ENCODE measurements around the gene SERPINI1.

SERPINI1 gene

DNA sequence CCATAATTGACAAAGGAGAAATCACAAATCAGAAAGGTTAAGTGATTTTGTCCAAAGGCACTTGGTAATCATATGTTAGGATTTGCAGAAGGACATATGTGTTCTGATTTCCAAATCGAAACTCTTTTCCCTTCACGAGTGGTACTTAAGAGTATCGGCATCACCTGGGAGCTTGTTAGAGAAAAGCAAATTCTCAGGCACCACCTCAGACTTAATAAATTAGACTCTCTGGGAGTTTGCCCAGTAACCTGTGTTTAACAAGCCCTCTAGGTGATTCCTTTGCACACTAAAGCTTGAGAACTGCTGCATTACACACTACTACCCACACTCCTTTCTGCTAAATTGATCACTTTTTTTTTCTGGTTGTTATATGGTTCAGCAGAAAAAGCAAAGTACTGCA, 116.2 kb downstream of the SERPINI1 start:
- no peaks in the 10 kb centered on the region for H3K9me3 Mint-ChIP-seq
- no peaks in the 10 kb centered on the region for H3K36me3 Mint-ChIP-seq (ENCODE audit: insufficient read depth)
- H3K27ac Mint-ChIP-seq: no peak overlapping the region
- no peak for DNase-seq
- H3K4me1 Mint-ChIP-seq (ENCODE audit: low read depth in 2 of 2): no peaks in the 10 kb centered on the region
- ATAC-seq (replicated peaks): no peak
- H3K27me3 Mint-ChIP-seq: peaks cover 5 to 6% of the 10 kb centered on the region in 2 donors
- no peak overlapping the region for H3K4me3 Mint-ChIP-seq

DNA sequence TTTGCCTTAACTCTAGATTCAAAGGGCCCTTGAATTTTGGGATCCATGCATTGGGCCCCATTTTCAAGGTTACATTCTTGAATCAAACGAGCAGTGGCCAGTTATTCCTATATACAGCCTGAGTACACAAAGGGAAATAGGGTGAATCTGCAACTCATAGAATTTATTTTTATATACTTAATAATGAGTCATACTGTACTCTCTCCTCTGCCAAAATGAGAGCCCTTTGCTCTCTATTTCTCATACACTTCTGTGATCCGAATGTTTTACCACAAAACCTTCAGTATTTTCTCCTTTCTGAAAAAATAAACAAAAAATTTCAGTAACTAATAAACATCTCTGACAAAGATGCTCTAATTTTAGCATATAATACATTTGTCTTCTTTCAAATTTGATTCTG, 116.7 kb downstream of the SERPINI1 start:
- no peak for DNase-seq
- H3K9me3 Mint-ChIP-seq: no peaks in the 10 kb centered on the region
- no peaks in the 10 kb centered on the region for H3K36me3 Mint-ChIP-seq (ENCODE audit: insufficient read depth)
- ATAC-seq (replicated peaks): no peak
- no peaks in the 10 kb centered on the region for H3K4me1 Mint-ChIP-seq (ENCODE audit: low read depth in 2 of 2)
- no peak overlapping the region for H3K4me3 Mint-ChIP-seq
- peaks cover 5 to 6% of the 10 kb centered on the region in 2 donors for H3K27me3 Mint-ChIP-seq
- H3K27ac Mint-ChIP-seq: no peak overlapping the region

DNA sequence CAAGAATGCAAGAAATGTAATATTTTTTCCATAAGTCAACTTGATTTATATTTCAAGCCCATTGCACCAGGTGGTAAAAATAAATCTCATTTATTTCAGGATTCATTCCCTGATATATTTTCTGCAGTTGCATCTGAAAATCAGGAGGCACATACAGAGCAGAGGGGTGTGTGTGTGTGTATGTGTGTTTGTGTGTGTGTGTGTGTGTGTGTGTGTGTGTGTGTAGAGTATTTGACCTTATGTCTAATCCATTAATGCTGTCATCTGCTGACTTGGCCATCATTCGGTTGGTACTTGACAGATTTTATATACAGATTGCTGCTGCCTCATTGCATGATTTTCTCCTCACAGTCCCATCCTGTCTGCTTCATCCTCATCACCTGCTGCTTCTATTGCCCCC, 118.5 kb downstream of the SERPINI1 start:
- Mint-ChIP-seq H3K27me3 (peaks cover 5 to 6% of the 10 kb centered on the region in 2 donors), H3K9me3 (no peaks in the 10 kb centered on the region), H3K27ac (no peak overlapping the region), H3K36me3 (ENCODE audit: insufficient read depth) (no peaks in the 10 kb centered on the region), H3K4me3 (no peak overlapping the region), H3K4me1 (ENCODE audit: low read depth in 2 of 2) (no peaks in the 10 kb centered on the region)
- DNase-seq (no peak), ATAC-seq (replicated peaks) (no peak)

DNA sequence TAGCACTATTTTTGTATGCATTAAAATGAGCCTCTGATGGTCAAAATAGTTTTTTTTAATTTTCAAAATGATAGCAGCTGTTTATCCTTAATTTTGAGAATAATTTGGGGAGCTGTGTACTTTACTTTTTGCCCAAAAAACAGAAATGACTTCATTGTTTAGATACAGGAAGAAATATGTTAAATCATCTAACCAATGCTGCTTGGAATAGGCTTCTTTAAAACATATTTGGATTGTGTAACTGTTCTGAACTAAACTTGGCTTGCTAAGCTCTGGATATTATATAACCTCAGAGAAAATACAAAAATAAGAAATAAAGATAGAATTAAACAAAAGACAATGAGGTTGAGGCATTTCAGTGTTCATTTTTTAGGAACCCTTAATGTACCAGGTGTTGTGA, 119.3 kb downstream of the SERPINI1 start:
- ATAC-seq (replicated peaks) (no peak), DNase-seq (no peak)
- peaks cover 4 to 5% of the 10 kb centered on the region in 2 donors for H3K27me3 Mint-ChIP-seq
- no peaks in the 10 kb centered on the region for H3K4me1 Mint-ChIP-seq (ENCODE audit: low read depth in 2 of 2)
- H3K36me3 Mint-ChIP-seq (ENCODE audit: insufficient read depth): no peaks in the 10 kb centered on the region
- no peaks in the 10 kb centered on the region for H3K9me3 Mint-ChIP-seq
- no peak overlapping the region for H3K27ac Mint-ChIP-seq
- no peak overlapping the region for H3K4me3 Mint-ChIP-seq

DNA sequence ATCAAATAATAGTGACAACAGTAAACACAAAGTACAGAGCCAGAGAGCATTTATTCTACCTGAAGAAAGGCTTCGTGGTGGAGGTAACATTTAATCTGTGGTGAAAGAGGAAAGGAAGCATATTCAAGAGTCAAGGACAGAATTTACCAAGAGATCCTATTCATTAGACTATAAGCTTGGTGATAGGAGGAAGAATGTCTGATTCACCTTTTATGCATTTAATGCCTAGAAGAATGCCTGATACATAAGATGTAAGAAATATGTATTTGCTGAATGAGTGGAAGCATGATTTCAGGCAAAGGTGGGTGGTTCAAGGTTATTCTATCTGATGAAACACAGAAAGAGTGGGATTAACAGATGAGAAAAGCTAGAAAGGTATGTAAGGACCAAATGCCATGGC, 119.8 kb downstream of the SERPINI1 start:
- DNase-seq: no peak
- H3K4me3 Mint-ChIP-seq: no peak overlapping the region
- no peak for ATAC-seq (replicated peaks)
- H3K27ac Mint-ChIP-seq: no peak overlapping the region
- no peaks in the 10 kb centered on the region for H3K9me3 Mint-ChIP-seq
- no peaks in the 10 kb centered on the region for H3K4me1 Mint-ChIP-seq (ENCODE audit: low read depth in 2 of 2)
- no peaks in the 10 kb centered on the region for H3K36me3 Mint-ChIP-seq (ENCODE audit: insufficient read depth)
- peaks cover 0 to 5% of the 10 kb centered on the region in 2 donors for H3K27me3 Mint-ChIP-seq

DNA sequence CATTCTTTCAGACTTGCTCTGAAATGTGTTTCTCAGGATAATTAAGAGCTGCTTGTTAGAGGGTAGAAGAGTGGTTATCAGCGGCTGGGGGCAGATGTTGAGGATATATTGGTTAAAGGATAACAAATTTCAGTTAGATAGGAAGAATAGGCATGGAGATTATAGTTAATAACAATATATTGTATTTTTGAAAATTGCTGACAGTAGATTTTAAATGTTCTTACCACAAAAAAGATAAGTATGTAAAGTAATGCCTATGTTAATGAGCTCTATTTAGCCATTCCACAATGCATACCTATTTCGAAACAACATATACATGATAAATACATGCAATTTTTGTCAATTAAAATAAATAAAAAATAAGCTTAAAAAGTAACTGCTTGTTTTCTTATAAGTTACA, 123.3 kb downstream of the SERPINI1 start:
- no peak for ATAC-seq (replicated peaks)
- Mint-ChIP-seq H3K4me1 (ENCODE audit: low read depth in 2 of 2) (no peaks in the 10 kb centered on the region), H3K27me3 (peaks cover 0 to 5% of the 10 kb centered on the region in 2 donors), H3K4me3 (no peak overlapping the region), H3K9me3 (no peaks in the 10 kb centered on the region), H3K27ac (no peak overlapping the region), H3K36me3 (ENCODE audit: insufficient read depth) (no peaks in the 10 kb centered on the region)
- no peak for DNase-seq

DNA sequence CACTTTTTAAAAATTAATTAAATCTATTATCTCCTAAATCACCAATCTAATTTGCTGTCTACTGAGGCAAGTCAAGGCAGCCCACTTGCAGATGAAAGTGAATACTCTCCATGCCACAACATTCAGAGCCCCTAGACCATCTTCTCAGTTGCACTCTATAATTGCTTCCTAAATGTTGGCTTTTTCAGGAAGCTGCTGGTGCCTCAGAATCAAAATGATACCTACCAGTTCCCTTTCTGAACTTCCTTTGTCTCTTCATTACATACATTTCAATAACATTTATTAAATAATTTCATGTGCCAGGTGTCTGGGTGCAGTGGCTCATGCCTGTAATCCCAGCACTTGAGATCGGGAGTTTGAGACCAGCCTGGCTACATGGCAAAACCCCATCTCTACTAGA, 124.1 kb downstream of the SERPINI1 start:
- H3K36me3 Mint-ChIP-seq (ENCODE audit: insufficient read depth): no peaks in the 10 kb centered on the region
- H3K4me3 Mint-ChIP-seq: no peak overlapping the region
- peaks cover 0 to 5% of the 10 kb centered on the region in 2 donors for H3K27me3 Mint-ChIP-seq
- no peaks in the 10 kb centered on the region for H3K4me1 Mint-ChIP-seq (ENCODE audit: low read depth in 2 of 2)
- DNase-seq (no peak), ATAC-seq (replicated peaks) (no peak)
- no peaks in the 10 kb centered on the region for H3K9me3 Mint-ChIP-seq
- H3K27ac Mint-ChIP-seq: no peak overlapping the region

DNA sequence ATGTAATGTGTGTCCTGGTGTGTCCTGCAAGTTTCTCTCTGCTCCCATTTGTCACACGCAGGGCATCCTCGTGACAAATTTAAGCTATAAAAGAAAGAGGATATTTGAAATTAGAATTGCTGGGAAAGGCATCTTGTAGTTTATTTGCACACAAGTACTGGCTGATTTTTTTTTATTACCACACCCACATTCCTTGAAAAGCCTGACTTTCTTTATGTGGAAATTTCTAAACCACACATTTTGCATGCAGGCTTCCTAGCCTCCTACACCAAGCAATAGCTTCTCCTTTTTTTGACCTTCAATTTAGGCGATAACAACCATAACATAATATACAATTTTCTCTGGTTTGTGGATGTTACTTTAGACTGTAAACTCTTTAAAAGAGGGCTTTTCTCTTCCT, 126.1 kb downstream of the SERPINI1 start:
- Mint-ChIP-seq H3K4me1 (ENCODE audit: low read depth in 2 of 2) (no peaks in the 10 kb centered on the region), H3K36me3 (ENCODE audit: insufficient read depth) (no peaks in the 10 kb centered on the region), H3K9me3 (no peaks in the 10 kb centered on the region), H3K27me3 (no peaks in the 10 kb centered on the region), H3K27ac (no peak overlapping the region), H3K4me3 (no peak overlapping the region)
- ATAC-seq (replicated peaks) (no peak), DNase-seq (no peak)

DNA sequence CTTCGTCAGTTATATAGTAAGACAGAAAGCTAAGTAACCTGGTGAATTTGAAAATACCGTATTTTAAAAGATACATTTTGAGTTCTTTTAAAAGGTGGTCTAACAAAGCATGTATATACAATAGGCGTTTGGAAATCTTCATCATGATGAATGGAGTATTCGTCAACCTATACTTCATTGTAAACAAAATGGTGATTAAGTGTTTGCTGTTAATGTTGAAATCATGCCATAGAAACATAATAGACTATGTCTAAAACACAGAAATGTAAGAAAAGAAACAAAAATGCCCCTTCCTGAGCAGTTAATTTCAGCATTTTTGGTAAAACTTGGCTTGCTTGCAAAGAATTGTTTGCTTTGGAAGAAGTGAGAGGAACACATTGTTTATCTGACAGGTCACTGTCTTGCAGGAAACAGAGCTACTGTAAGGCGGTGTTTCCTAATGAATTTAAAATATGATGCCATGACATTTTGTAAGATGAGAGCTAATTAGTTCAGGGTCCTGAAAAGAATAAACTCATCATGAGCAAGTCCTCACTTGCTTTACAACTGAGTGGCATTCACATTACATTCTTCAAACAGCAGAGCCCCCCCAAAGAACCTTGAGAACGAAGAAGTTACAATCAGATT, 126.7 kb downstream of the SERPINI1 start:
- Mint-ChIP-seq H3K27me3 (no peaks in the 10 kb centered on the region), H3K36me3 (ENCODE audit: insufficient read depth) (no peaks in the 10 kb centered on the region), H3K9me3 (no peaks in the 10 kb centered on the region), H3K27ac (no peak overlapping the region), H3K4me3 (no peak overlapping the region), H3K4me1 (ENCODE audit: low read depth in 2 of 2) (no peaks in the 10 kb centered on the region)
- ATAC-seq (replicated peaks) (no peak), DNase-seq (no peak)

DNA sequence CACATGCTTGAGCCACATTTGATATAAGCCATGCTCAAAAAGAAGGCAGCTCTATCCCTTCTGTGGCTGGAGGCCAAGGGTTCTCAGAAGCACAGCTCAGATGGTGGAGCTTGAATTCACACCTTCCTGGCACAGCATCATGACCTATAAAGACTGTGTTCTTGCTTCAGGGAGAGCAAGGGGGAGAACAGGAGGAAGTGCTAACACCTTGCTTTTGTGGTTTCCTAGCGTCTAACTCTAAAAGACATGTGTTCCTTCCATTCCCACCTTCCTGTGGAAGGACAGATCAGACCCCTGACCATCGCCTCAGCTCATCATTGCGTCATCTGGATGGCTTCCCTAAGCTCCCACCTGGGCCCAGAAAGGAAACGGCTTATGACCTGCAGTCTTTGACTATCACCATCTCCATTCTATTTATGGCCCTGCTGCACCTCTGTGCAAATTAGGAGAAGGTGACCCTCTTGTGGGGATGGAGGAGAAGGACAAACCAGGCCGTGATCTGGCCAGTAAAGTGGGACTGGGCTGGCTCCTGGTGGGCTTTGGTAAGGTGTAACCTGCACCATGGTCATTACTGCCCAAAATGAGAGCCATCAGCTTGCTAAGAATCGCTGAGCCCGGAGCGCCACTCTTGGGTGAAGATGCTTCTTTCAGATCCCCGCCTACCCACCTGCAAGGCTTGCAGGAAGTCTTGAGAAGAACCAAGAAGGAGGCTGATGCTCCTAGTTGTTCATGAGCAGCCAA, 128.5 kb downstream of the SERPINI1 start:
- Mint-ChIP-seq H3K27me3 (peaks cover 0 to 6% of the 10 kb centered on the region in 2 donors), H3K9me3 (no peaks in the 10 kb centered on the region)

DNA sequence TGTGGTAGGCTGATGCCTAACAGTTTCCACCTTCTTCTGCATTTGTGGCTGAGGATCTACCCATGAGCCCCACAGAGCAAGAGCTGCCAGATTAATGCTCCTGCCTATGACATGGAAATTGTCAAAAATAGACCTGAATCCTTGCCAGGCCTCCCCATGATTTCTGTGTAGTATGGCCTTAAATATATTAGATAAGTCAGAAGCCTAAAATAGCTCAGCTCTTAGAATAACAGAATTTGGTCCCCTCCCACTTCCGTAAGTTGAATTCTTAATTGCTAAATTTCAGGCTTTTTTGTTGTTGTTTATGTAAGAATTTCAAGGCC, 129.0 kb downstream of the SERPINI1 start:
- Mint-ChIP-seq H3K36me3 (ENCODE audit: insufficient read depth) (no peaks in the 10 kb centered on the region), H3K4me3 (no peak overlapping the region), H3K27me3 (peaks cover 0 to 6% of the 10 kb centered on the region in 2 donors), H3K9me3 (no peaks in the 10 kb centered on the region), H3K4me1 (ENCODE audit: low read depth in 2 of 2) (no peaks in the 10 kb centered on the region), H3K27ac (no peak overlapping the region)
- ATAC-seq (replicated peaks): no peak
- DNase-seq: no peak

More for the DNA sequence above, 128.5 kb downstream of the SERPINI1 start:
- Mint-ChIP-seq H3K27ac (no peak overlapping the region), H3K4me3 (no peak overlapping the region), H3K36me3 (ENCODE audit: insufficient read depth) (no peaks in the 10 kb centered on the region), H3K4me1 (ENCODE audit: low read depth in 2 of 2) (no peaks in the 10 kb centered on the region)
- ATAC-seq (replicated peaks) (no peak), DNase-seq (no peak)

DNA sequence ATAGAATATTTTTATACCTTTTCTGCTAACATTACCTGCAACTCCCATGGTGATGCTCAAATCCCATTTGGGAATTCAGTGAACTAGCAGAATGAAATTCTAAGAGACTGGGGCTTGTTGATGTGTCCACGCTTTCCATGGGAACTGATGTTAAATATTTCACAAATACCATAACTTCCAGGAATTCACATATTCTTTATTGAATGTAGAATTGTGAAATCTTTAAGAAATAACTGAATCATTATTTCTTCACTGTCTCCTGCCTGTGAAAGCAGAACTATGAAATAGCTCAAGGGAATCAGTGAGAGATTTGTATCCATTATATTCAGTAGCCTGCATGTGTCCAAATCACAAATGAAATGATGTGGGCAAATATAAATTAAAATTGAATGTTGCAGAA, 130.8 kb downstream of the SERPINI1 start:
- ATAC-seq (replicated peaks) (no peak), DNase-seq (no peak)
- Mint-ChIP-seq H3K27ac (no peak overlapping the region), H3K9me3 (no peaks in the 10 kb centered on the region), H3K27me3 (peaks cover 0 to 6% of the 10 kb centered on the region in 2 donors), H3K36me3 (ENCODE audit: insufficient read depth) (no peaks in the 10 kb centered on the region), H3K4me1 (ENCODE audit: low read depth in 2 of 2) (no peaks in the 10 kb centered on the region), H3K4me3 (no peak overlapping the region)

DNA sequence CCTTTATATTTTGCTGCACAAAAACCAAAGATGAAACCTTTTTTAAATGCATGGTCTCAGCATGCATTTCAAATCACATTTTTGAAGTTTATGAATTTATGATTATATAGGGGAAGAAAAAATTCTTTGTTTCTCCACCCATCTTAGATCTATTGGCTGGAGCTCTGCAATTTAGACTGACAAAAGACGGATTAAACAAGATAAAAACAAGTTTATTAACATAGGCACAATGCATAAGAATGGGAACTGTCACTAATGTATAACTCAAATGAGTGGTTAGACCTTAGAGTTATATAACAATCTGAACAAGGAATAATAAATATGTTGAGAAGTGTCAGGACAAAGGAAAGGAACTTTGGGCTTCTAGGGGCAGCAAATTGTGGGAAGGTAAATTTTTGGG, 132.5 kb downstream of the SERPINI1 start:
- H3K27ac Mint-ChIP-seq: no peak overlapping the region
- no peaks in the 10 kb centered on the region for H3K36me3 Mint-ChIP-seq (ENCODE audit: insufficient read depth)
- no peaks in the 10 kb centered on the region for H3K9me3 Mint-ChIP-seq
- no peaks in the 10 kb centered on the region for H3K4me1 Mint-ChIP-seq (ENCODE audit: low read depth in 2 of 2)
- DNase-seq: no peak
- no peak for ATAC-seq (replicated peaks)
- no peak overlapping the region for H3K4me3 Mint-ChIP-seq
- peaks cover 0 to 6% of the 10 kb centered on the region in 2 donors for H3K27me3 Mint-ChIP-seq

DNA sequence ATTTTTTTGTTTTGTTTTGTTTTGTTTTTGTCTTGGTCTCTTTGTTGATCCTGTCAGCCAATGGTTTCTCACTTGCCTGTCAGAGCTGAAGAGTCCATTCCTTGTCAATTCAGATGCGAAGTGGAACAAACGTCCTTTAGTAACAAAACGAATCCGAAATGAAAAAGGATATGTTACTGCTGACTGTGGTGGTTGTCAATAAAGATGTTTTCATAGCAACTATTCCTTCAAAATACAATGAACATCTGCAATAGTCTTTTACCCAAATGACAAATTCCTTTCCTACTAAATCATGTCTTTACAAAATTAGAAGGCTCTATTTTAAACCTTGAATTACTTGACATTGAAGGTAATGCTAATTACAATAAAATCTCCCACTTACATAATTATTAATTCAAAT, 134.7 kb downstream of the SERPINI1 start:
- ATAC-seq (replicated peaks) (no peak), DNase-seq (no peak)
- H3K27ac Mint-ChIP-seq: no peak overlapping the region
- no peaks in the 10 kb centered on the region for H3K9me3 Mint-ChIP-seq
- peaks cover 0 to 6% of the 10 kb centered on the region in 2 donors for H3K27me3 Mint-ChIP-seq
- no peak overlapping the region for H3K4me3 Mint-ChIP-seq
- H3K4me1 Mint-ChIP-seq (ENCODE audit: low read depth in 2 of 2): no peaks in the 10 kb centered on the region
- H3K36me3 Mint-ChIP-seq (ENCODE audit: insufficient read depth): no peaks in the 10 kb centered on the region

All from effector memory CD8-positive, alpha-beta T cell (primary cell).